ENCODE data around the gene OR4D11.

GRCh38 chr11:59550368-59550841, 47.0 kb downstream of the OR4D11 start:
- TF ChIP-seq, protein P1, sequence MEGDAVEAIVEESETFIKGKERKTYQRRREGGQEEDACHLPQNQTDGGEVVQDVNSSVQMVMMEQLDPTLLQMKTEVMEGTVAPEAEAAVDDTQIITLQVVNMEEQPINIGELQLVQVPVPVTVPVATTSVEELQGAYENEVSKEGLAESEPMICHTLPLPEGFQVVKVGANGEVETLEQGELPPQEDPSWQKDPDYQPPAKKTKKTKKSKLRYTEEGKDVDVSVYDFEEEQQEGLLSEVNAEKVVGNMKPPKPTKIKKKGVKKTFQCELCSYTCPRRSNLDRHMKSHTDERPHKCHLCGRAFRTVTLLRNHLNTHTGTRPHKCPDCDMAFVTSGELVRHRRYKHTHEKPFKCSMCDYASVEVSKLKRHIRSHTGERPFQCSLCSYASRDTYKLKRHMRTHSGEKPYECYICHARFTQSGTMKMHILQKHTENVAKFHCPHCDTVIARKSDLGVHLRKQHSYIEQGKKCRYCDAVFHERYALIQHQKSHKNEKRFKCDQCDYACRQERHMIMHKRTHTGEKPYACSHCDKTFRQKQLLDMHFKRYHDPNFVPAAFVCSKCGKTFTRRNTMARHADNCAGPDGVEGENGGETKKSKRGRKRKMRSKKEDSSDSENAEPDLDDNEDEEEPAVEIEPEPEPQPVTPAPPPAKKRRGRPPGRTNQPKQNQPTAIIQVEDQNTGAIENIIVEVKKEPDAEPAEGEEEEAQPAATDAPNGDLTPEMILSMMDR (IDR thresholded peaks at IDR 0.05), result peak; percentile 23 to 70 (median 53)
- TF ChIP-seq POLR2A (IDR thresholded peaks at IDR 0.05), result no peak

All from Peyer's patch (tissue), 4 donors.